HFF-Myc (cell line): ENCODE data around the gene CADM1.
A peak's percentile ranks its signal among the peaks of the same experiment; 100 is the strongest.

Experiments
- DNase-seq: peaks from one replicate; pipeline ENCODE4 v3.0.0-alpha.2; 2011; ENCODE audit warnings: low read depth; ENCODE audit errors: extremely low read depth
- H3K4me3 ChIP-seq: replicated peaks from 2 replicates; pipeline ENCODE4 v1.5.1; 2011; ENCODE audit warnings: low read depth, mild to moderate bottlenecking, control low read depth, low read length
- TF ChIP-seq, protein P1 (sequence below): IDR thresholded peaks from 2 replicates; pipeline ENCODE4 v1.5.1; 2012; ENCODE audit warnings: mild to moderate bottlenecking, low read depth, low read length, control low read depth; ENCODE audit errors: missing control alignments

Gene CADM1

DNA sequence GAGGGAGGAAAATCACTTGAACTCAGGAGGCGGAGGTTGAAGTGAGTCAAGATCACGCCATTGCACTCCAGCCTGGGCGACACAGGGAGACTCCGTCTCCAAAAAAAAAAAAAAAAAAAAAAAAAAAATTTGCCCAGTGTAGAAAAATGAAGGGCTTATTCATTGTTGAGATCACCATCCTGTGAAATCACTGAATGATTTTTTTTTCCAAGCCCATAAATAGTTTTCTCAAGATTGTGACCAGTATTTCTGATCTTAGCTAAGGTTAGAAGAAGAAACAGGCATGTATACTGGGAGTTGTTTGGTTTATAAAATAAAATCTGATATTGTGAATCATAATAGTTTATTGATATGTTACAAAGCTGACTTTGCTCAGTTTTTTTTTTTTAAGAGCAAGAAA lies 269.4 kb downstream of the CADM1 start:
- DNase-seq, result no peak
- TF ChIP-seq, protein P1, sequence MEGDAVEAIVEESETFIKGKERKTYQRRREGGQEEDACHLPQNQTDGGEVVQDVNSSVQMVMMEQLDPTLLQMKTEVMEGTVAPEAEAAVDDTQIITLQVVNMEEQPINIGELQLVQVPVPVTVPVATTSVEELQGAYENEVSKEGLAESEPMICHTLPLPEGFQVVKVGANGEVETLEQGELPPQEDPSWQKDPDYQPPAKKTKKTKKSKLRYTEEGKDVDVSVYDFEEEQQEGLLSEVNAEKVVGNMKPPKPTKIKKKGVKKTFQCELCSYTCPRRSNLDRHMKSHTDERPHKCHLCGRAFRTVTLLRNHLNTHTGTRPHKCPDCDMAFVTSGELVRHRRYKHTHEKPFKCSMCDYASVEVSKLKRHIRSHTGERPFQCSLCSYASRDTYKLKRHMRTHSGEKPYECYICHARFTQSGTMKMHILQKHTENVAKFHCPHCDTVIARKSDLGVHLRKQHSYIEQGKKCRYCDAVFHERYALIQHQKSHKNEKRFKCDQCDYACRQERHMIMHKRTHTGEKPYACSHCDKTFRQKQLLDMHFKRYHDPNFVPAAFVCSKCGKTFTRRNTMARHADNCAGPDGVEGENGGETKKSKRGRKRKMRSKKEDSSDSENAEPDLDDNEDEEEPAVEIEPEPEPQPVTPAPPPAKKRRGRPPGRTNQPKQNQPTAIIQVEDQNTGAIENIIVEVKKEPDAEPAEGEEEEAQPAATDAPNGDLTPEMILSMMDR, result no peak
- H3K4me3 ChIP-seq, result no peak overlapping the region

DNA sequence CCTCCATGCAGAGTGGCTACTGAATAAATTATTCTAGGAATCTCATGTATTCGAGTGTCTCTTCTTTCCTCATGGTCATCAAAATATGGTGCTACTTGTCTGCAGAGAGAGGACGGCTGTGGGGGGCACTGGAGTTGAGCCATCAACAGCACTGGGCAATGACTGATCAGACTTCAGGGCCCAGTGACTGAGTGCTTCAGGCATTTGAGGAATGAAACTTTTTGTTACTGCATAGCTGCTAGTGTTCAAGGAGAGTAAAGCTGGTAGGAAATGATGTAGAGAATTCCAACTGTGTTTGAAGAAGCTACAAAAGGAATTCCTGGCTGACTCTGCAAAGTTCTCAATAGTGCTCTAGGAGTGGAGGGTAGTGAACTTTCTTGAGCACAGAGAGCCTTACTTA lies 277.7 kb downstream of the CADM1 start:
- TF ChIP-seq, protein P1, result no peak
- no peak overlapping the region for H3K4me3 ChIP-seq
- DNase-seq, result peak; percentile 10

DNA sequence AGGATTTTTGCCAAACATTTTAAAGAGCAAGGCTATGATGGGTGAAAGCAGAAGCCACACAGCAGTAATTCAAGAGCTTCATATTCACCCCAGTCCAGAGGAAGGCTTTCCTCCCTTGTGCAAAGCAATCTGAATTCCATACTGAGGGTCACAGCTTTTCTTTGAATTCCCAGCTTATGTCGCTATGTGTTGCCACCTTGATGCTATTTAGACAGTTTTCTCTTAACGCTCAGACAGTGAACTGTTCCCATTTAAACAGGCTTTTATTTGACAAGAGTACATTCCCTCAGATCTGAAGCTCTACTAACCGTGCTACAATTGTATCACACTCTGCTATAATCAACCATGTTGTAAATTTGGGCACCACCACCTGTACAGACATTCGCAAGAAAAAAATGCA lies 279.7 kb downstream of the CADM1 start:
- H3K4me3 ChIP-seq, result no peak overlapping the region
- no peak for DNase-seq
- TF ChIP-seq, protein P1, result no peak

DNA sequence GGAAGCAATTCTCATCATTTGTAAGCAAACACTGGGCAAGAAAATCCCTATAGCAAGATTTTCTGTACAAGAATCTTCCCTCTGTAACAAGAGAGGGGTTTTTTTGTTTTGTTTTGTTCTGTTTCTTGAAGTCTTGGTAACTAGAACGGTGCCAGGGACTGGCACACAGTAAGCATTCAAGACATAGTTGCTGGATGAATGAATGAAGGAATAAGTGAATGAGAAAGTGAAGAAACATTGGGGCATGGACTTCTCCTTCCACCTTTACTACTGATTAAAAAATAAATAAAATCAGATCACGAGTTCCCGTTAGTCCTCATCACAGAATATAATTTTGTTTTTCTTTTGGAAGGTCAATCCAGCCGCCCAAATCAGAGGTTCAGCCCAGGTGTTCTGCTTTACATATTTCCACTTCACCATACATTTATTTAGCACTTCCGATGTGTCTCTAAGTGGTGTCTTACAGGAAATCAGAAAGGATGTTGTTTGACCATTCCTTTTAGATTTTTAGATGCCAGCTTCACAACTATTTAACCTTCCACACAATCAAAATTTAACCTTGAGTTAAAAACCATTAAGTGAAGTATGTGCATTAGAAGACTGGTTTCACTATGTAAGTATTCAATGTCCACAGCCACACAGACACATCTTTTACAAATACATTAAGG lies 281.2 kb downstream of the CADM1 start:
- DNase-seq, result no peak
- no peak overlapping the region for H3K4me3 ChIP-seq
- TF ChIP-seq, protein P1, result no peak

DNA sequence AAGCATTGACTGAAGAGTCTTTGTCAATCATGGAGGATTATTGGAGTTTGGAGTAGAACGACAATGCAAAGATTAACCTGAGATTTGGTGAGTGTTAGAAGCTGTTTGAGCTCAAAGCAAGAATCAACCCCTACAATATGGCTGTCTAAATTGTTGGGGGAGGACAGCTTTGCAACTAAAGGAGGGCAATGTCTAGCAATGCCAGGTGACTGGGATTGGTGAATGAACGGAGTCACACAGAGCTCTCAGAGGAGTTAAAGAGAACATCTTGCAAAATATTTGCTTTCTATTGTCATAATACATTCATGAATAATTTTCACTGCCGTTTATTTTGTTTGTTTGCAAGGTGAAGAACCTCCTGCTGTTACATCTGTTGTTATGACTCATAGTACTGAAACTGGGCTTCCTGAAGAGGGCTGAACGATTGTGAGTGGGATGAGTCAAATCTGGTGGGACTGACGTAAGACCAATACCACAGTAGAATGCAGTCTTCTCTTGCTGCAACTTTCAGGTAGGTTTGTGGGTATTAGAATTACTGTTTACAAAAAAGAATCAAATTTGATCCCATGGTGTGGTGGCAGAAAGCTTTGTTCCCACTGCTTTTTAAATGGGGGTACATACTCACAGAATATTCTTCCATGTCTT lies 281.9 kb downstream of the CADM1 start:
- DNase-seq, result peak; percentile 61
- TF ChIP-seq, protein P1, result no peak
- no peak overlapping the region for H3K4me3 ChIP-seq

DNA sequence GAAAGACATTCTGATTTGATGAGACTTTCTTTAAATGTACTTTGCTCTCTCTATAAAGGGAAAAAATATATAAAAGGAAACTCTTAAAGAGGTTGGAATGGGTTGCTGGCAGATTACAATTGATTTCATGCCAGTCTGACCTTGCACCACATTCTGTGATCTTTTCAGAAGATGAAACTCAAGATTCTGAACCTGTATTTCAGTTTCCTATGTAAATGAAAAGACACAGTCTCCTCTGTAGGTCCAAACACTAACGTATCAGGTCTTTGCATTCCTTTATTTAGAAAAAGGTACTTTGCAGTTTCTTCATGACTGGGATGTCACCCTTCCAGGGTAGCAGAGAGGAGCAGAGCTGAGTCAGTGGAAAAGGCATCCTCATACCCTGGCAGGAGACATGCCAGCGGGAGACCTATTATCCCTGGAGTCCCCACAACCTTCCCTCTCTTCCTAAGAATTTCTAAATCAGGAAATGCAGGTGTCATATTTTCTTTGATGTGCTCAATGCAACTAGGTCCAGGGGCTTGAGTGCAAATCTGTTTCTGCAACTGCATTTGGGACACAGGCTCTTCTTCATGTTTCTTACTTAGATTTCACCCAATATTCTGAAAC lies 282.6 kb downstream of the CADM1 start:
- H3K4me3 ChIP-seq, result no peak overlapping the region
- TF ChIP-seq, protein P1, result no peak

More for the DNA sequence above, 282.6 kb downstream of the CADM1 start:
- no peak for DNase-seq
